CD4-positive, alpha-beta T cell treated with Interleukin-2 at 100 ng/mL for 4 hours (primary cell): Measurements from ENCODE around the gene KLHL22.
"Not testable (repeated sequence)": the region's sequence is repeated elsewhere in the genome, so short reads cannot be mapped to it uniquely, and the experiment has no call there.

ENCODE experiments used
- DNase-seq: peaks from one replicate; pipeline ENCODE4 v3.0.0-alpha.2; 2020; ENCODE audit warnings: low spot score

KLHL22 gene

DNA sequence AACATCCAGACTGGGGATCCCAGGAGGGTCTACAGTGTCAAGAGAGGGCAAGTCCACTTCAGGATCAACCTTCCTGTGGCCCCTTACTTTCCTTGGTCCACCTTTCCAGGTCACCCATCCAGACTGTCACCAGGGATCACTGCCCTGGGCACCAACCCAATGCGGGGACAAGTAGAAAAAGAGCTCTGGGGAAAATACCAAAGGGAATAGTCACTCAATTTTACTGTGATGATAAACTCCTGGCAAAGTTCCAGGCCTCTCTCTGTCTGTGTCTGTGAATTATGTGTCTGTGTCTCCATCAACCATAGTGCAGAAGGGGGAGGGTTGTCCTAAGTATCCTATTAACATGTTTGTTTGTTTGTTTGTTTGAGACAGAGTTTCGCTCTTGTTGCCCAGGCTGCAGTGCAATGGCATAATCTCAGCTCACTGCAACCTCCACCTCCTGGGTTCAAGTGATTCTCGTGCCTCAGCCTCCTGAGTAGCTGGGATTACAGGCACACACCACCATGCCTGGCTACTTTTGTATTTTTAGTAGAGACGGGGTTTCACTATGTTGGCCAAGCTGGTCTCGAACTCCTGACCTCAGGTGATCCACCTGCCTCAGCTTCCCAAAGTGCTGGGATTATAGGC lies 8.8 kb upstream of the KLHL22 start:
- DNase-seq, result not testable (repeated sequence)

DNA sequence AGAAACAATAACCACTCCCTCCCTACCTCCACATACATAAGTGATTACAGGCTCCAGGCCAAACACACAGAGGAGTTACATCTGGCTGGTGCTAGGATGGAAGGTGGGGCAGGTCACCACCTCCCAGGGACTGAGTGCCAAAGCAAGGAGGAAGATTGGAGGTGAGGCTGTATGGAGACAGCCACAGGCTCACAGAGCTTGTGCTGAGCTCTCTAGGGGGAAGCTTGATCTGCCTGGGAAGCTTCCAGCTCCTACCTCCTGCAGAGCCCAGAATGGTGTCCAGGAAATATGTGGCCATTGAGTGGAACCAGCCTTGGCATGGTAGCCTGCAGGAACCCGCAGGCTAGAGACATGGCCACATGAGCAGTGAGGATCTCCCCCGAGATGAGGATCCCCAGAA lies 8.2 kb upstream of the KLHL22 start:
- DNase-seq, result no peak

DNA sequence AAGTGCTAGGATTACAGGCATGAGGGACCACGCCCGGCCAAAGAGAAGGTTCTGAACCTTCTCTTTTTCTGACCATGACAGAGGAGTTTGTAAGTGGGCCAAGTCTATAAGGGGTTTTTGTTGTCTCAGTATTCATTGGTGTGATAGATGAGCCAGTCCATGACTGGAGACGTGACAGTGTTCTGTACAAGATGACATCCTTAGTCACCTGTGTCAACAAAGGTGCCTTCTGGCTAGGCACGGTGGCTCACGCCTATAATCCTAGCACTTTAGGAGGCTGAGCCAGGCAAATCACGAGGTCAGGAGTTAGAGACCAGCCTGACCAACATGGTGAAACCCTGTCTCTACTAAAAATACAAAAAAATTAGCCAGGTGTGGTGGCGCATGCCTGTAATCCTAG lies 4.2 kb upstream of the KLHL22 start:
- DNase-seq, result no peak

DNA sequence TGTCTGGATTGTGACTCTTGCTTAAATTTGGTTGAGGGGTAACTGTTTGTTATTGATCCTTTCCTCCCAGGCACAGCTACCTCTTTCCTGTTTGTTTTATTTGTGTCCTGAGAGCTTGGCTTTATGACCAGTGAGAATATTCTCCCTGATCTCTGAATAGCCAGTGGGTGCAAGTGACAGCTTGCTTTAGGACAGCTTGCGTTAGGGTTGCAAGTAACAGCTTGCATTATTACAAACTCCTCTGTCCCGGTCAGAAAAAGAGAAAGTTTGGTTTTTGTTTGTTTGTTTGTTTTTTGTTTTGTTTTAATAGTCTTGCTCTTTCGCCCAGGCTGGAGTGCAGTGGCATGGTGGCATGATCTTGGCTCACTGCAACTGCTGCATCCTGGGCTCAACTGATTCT lies 3.3 kb upstream of the KLHL22 start:
- DNase-seq, result no peak

DNA sequence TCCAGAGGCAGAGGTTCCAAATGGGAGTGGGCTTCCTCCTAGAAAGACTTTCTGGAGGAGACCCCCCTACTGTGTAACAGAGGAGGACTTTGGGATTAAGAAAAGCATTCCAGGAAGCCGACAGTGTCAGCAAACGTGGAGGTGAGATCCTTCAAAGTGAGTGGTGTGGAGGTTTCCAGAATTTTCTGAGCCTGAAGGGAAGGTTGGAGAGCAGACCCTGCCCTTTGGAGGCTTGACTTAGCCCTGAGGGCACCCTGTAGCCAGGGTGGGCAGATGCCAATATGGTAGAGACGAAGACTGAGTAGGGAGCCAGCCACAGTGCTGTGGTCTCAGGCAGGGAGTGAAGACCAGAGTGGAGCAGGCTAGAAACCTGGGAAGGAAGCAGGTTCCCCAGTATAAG lies 1.8 kb upstream of the KLHL22 start:
- DNase-seq, result no peak

DNA sequence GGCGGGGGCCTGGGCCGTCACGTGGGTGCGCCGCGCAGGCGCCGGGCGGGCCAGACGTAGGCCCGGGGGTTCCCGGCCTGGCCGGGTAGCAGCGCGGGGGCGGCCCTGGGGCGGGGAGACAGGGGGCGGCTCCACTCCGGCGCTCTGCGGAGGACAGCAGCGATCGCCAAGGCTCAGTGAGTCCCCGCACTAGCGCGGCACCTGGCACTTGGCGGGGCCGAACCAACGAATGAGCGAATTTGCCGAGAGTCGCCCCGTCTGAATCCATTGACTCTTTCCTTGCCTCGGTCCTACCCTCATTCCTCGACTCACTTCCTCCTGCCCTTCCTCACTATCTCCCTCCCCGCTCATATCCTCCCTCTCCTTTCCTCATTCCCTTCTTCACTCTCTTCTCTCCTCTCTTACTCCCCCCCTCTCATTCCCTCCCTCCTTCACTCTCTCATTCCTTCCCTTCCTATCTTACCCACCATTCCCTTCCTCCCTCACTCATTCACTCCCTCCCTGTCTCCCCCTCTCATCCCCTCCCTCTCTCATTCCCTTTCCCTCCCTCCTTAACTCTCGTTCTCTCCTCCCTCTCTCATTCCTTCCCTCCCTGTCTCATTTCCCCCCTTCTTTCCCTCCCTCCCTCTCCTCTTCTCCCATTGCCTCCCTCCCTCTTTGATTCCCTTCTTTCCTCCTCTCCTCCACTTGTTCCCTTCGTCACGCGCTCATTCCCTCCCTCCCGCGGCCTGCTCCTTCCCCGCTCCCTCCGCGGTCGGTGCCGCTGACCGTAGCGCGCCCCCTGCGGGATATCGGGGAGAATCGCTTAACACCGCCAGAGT lies 476 bp upstream of the KLHL22 start:
- DNase-seq, result peak; percentile 91

DNA sequence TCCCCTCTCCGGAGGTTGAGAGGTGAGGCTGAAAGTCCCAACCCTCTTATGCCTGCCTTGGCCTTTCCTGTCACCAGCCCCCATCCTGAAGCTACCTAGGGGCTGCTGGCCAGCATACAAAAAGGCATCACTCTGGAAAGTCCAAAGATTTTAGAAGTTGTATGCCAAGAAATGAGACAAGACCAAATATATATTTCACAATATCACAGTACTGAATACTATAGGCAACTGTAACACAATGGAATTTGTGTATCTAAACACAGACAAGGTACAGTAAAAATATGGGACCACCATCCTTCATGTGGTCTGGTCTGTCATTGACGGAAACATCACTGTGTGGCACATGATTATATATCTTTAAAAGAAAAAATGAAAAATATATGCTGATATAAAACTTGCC lies 4.2 kb downstream of the KLHL22 start:
- DNase-seq, result no peak

DNA sequence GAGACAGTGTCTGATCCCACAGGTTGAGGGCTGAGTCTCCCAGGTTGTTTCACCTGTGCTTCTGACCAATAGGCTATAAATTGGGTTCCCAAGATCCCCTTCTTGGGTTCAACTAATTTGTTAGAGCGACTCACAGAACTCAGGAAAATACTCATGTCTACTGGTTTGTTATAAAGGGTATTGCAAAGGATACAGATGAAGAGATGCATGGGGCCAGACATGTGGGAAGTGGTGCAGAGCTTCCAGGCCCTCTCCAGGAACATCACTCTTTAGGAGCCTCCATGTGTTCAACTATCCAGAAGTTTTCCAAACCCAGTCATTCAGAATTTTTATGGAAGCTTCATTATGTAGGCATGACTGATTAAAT lies 4.7 kb downstream of the KLHL22 start:
- DNase-seq, result no peak

DNA sequence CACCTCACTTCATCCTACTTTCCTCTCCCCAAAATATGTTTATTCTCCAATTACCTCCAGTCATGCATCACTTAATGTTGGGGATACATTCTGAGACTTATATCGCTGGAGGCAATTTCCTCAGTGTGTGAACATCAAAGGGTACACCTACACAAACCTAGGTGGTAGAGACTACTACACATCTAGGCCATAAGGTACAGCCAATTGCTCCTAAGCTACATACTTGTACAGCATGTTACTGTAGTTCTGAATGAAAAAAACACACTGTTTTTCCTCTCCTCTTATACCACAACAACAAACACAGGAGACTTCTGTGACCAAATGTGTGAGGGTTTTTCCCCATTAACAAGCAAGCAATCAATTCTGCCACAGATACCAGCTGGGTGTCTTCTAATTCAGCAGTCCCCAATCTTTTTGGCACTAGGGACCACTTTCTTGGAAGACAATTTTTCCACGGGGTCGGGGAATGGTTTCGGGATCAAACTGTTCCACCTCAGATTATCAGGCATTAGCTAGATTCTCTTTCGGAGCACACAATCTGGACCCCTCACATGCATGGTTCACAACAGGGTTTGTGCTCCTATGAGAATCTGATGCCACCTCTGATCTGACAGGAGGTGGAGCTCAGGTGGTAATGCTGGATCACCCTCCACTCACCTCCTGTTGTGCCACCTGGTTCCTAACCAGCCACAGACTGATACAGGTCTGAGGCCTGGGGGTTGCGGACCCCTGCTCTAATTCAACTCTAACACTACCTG lies 5.2 kb downstream of the KLHL22 start:
- DNase-seq, result no peak

DNA sequence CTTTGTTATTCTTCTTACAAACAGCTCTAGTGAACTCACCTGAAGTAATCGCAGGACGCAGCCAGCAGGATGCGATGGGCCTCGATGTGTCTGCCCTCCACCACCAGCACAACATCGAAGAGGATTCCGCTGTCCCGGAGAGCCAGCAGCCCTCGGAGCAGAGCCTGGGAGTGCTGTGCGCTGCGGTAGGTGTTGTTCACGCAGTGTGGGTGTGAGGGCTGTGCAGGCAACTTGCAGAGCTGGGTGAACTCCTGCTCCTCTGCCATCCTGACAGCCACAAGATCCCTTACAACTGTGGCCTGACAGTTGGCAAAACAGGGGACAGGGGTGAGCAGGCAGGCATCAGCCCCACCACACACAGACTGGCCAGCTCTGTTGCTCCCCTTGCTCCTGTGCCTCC lies 6.6 kb downstream of the KLHL22 start:
- DNase-seq, result no peak

DNA sequence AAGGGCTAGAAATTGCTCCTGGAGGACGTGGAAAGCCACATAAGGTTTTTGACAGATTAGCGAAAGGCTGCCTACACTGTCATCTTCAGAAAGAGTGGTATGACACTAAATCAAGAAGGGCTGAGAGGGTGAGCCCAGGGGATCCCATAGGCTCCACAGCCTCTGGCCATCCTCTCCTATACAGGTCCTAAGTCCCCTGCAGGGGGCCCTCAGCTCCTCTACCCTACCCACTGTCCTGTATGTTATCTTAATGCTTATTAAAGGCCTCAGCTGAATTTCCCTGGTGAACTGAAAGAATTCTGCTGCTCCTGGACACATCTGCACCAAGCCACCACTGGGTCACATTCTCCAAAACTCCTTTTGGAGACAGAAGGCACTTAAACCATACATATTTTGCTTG lies 7.9 kb downstream of the KLHL22 start:
- DNase-seq, result no peak

DNA sequence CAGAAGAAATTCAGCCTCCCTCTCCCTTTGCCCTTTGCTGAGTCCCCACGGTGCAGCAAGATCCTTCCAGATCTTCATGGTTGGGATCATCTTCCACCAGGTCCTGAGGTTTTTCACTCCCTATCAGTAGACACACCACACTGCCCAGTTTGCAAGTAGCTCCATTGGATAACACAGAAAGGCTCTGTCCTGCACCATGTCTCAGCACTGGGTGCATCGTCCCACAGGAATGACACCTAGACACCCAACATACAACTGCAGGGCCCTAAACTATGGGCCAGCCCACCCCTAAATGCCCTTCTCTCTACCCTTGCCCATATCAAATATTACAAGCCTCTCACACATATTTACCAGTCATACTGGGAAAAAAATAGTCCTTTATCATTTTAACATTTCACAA lies 9.4 kb downstream of the KLHL22 start:
- no peak for DNase-seq

DNA sequence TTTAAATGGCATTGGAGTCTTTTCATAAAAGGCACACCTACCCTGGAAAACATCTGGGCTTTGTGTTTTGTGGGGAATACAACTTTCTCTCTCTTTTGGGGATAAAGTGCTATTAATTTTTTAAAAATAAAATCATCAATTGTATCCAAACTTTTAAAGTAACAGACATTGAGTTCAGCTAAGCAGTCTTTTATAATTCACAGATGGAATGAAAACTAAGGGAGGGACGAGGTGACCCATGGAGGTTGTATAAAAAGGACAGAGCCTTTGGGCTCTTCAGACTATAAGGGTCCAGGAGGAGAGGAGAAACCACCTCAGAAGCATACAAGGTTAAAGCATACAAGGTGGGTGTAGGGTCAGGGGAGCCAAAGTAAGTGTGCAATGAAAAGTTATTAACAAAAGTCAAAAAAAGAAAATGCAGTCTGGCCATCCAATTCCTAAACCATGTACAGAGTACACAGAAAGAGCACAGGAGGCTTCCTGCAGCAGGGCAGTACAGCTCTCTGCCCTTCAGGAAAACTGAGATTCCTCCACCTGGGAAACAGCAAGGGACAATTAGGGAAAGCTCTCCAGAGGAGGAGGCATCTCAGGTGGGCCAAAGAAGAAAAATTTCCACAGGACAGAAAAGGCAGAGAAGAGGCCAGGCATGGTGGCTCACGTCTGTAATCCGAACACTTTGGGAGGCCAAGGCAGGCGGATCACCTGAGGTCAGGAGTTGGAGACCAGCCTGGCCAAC lies 10.5 kb downstream of the KLHL22 start:
- no peak for DNase-seq

DNA sequence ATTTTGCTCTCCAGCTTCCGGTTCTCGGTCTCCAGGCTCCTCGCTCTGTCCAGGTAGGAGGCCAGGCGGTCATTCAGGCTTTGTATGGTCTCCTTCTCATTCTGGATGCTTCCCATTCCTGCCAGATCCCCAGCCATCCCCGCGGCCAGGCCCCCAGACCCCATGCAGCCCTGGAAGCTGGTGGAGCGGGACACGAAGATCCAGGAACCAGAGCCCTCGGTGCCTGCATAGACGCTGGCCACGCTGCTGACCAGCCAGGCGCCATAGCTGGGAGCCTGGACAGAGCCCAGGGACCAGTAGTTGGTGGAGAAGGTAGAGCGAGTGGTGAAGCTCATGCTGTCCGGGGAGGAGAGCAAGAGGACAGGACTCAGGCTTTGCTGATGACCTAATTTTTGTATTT lies 11.8 kb downstream of the KLHL22 start:
- DNase-seq, result no peak

DNA sequence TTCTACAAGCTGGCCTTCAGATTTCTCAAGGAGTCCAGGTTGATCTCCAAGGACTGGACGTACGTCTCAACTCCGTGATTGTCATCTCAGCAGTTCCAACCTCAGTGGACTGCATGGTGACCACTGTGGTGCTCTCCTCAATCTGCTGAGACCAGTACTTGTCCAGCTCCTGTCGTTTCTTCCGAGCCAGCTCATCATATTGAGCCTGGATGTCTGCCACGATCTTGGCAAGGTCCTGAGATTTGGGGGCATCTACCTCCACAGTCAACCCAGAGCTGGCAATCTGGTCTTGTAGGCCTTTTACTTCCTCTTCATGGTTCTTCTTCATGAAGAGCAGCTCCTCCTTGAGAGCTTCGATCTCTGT lies 12.5 kb downstream of the KLHL22 start:
- not testable (repeated sequence) for DNase-seq

DNA sequence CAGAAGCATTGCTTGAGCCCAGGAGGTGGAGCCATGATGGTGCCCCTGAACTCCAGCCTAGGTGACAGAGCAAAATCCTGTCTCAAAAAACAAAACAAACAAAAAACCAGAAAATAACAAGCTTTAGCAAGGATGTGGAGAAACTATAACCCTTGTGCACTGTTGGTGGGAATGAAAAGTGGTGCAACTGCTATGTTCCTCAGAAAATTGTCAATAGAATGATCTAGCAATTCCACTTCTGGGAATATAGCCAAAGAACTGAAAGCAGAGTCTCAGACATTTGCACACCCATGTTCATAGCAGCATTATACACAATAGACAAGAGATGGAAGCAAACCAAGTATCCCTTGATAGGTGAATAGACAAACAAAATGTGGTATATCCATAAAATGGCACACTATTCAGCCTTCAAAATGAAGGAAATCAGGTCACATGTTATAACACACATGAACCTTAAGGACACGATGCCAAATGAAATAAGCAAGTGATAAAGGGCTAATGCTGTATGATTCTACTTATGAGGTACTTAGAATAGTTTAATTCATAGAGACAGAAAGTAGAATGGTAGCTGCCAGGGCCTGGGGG lies 15.9 kb downstream of the KLHL22 start:
- no peak for DNase-seq

DNA sequence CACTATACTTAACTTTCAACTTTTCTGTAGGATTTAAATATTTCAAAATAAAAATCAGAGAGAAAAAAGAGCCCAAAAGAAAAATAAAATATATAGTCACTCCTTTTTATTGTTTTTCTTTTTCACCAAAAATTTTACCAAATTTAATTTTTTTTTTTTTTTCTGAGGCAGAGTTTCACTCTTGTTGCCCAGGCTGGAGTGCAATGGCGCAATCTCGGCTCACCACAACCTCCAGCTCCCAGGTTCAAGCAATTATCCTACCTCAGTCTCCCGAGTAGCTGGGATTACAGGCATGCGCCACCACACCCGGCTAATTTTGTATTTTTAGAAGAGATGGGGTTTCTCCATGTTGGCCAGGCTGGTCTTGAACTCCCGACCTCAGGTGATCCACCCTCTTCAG lies 17.5 kb downstream of the KLHL22 start:
- DNase-seq, result not testable (repeated sequence)

DNA sequence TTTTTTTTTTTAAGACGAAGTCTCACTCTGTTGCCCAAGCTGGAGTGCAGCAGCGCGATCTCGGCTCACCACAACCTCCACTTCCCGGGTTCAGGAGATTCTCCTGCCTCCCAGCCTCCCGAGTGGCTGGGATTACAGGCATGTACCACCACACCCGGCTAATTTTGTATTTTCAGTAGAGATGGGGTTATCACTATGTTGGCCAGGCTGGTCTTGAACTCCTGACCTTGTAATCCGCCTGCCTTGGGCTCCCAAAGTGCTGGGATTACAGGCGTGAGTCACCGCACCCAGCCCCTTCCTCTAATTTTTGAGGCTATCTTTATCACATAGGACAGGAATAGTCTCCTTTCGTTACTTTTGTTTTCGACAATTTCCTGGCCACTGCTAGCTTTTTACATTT lies 20.0 kb downstream of the KLHL22 start:
- not testable (repeated sequence) for DNase-seq

DNA sequence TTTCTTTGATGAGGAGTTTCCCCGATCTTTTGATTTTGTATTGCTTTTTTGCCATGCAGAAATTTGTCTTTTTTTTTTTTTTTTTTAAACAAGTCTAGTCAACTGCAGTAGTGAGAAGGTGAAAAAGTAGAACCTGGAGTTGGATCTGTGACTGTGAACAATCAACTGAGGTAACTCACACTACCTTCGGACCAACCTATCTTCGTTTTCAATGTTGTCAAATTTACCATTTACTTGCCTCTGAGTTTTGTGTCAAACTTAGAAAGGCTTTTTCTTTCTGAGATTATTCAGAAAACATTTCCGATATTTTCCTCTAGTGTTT lies 20.5 kb downstream of the KLHL22 start:
- DNase-seq, result no peak

DNA sequence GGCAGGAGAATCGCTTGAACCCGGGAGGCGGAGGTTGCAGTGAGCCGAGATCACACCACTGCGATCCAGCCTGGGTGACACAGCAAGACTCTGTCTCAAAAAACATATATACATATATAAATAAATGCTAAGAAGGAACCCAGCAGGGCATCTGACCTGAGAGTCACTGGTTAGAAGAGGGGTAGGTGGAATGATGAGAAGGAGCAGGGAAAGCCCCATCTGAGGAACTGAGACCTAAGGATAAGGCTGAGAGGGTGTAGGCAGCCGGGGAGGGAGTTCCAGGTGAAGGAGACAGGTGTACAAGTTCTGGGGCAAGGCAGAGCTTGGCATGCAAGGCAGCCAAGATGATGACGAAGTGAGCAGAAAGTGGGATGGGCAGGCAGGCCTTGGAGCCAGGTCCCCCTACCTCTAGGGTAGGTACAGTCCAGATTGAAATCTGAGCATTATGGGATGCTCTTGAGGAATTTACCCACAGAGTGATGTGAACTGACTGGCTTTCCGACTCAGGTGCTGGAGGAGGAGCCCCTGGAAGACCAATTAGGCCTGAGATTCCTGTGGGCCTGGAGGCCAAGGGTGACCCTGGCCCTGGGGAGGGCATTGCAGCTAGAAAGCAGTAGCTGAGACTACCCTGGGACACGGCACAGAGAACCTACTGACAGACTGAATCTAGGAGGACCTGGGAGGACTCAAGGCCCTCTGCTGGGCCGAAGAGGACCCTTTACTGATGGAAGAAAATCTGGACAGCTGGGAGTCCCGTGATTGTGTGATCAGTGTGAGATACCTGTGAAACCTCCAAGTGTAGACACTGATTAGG lies 22.8 kb downstream of the KLHL22 start:
- no peak for DNase-seq

DNA sequence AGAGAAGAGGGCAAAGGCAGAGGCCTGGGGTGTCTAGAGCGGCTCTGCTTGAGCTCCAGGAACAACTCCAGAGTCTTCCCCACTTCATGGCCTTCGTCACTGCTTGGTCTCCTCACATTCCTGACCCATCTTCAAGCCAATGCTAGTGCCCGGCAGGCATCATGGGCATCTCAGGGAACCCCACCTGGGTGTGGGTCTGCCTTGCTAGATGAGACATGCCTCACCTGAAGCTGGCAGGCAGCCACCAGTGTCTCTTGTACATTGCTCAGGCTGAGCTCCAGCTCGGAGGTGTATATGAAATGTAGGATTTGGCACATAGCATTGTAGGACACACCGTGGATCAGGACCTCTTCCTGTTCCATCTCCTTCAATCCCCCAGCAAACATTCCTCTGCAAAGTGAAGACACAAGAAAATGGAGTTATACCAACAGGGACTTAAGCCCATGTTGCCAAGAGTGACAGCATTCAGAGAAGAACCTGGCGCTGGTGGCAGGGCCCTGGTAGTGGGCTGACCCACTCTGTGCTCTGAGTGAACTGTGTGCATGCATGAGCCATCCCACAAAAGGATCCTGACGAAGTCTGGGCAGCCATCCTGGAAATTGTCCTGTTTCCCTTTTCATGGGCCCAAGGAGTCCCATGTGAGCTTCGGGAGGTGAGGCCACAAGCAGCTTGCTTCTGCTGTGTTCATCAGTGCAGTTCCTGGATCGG lies 24.3 kb downstream of the KLHL22 start:
- DNase-seq, result no peak
